Mesenteric fat pad (tissue), 1 donor: Measurements from ENCODE around the gene PROP1. TPM values are rescaled to one million over a fixed set of nuclear protein-coding genes. Genes with fewer than 3 reads are reported as not detected.
"Not testable (repeated sequence)": the region's sequence is repeated elsewhere in the genome, so short reads cannot be mapped to it uniquely, and the experiment has no call there.

Source experiments
- DNase-seq: peaks from one replicate; pipeline ENCODE4 v3.0.0-alpha.2; 2020; ENCODE audit warnings: low spot score
- total RNA-seq: library from RNA; stranded (reverse); fragmentation: NEBNext Ultra II Directional; extraction: Animal tissue kit (Norgen Biotek cat#: 25700); gene quantifications from one replicate; pipeline ENCODE4 v1.2.1, GENCODE V29; 2021
- donor health status: DM: yes; HTN: yes; CAD: no.

PROP1 gene
- total RNA-seq, 1 donor from 2014 or later: not detected

- not testable (repeated sequence) for DNase-seq
Measured at GRCh38 chr5:177945601-177946283, 50.3 kb downstream of the PROP1 start.

GRCh38 chr5:177945145-177945544 is 50.9 kb downstream of the PROP1 start:
- not testable (repeated sequence) for DNase-seq

- not testable (repeated sequence) for DNase-seq
Measured at GRCh38 chr5:177943805-177944736, 52.0 kb downstream of the PROP1 start.

DNA sequence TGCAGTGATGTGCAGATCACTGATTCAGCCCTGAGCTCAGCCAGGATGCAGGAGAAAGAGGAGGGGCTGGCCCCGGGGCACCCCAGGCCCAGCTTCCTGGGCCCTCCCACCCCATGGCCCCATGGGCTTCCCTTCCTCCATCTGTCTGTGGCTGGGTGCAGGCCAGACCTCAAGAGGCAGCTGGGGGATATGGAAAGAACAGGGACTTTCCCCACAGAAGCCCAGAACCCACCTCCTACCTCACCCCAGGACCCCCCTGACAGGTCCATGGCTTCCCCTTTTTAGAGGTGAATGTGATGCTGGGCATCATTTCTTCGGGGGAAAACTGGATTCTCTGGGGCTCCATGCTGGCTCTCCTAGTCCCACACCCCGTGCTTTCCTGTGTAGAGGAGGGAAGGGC is 53.1 kb downstream of the PROP1 start:
- not testable (repeated sequence) for DNase-seq

Other genes starting within 250 kb of the PROP1 start
- 1.0 TPM for gene FAM153A, start 213.3 kb downstream of the PROP1 start, total RNA-seq
- 2.4 TPM for gene N4BP3, start 117.3 kb upstream of the PROP1 start, total RNA-seq
- gene RMND5B, start 134.8 kb upstream of the PROP1 start, total RNA-seq: 32.9 TPM
- 99.2 TPM for gene NHP2, start 157.6 kb upstream of the PROP1 start, total RNA-seq
- not detected for gene GMCL2, start 191.1 kb upstream of the PROP1 start, total RNA-seq
- gene HNRNPAB, start 208.3 kb upstream of the PROP1 start, total RNA-seq: 186 TPM
- 144 TPM for gene PHYKPL, start 236.6 kb upstream of the PROP1 start, total RNA-seq